ENCODE measurements around the gene TXNDC8. TPM values are rescaled to one million over a fixed set of nuclear protein-coding genes. Genes with fewer than 3 reads are reported as not detected.
A peak's percentile ranks its signal among the peaks of the same experiment; 100 is the strongest.

The TXNDC8 gene
- total and polyA plus RNA-seq, 2 of the 13 experiments (the other 11 are each of a cell fraction or from before 2014, with no cell fraction given), result not detected

DNA sequence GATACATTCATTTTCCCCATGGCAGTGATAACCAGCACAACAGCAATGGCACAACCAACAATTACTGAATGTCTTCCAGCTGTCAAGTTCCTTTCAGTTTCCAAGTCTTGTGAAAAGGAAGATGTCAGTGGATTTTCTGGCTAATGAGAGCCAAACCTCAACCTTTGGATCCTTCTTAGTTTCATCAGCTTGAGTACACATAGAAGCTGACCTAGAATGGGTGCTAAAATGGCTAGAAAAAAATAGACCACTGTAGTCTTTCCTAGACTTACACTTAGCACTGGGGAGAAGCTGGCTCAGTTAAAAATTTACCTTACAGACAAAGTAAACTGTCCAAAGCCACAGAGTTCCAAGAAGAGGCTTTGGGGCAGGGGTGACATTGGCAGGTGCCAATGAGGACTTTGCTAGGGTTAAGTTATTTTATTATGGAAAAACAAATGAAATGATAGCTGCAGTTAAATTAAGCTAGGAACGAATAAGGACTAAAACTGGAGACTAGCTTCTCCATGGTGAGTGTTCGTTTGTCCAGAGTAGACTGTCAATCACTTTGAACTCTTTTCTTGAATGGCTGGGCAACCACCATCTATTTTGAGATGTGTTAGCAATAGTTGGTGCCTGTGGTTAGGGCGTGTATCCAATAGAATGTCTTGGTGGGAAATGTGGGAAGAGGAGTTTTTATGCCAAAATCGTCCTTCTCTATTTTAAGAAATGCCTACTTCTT, 55.5 kb downstream of the TXNDC8 start (continued):
- TF ChIP-seq PAXIP1 (CRISPR knock-in tag; conservative IDR thresholded peaks at IDR 0.05) (peak; percentile 74), DDIT3 (CRISPR knock-in tag; IDR thresholded peaks at IDR 0.05) (no peak), HMG20A (CRISPR knock-in tag; IDR thresholded peaks at IDR 0.05; ENCODE audit: borderline replicate concordance) (0 out of 2 replicates have a peak, but pooled peaks have one; percentile 48), EP300 (IDR thresholded peaks at IDR 0.05; ENCODE audit: low read depth in 2 of 2, low read length in 2 of 2) (peak in 1 of 2 experiments; percentile 20; a peak in 1 of 4 replicates), EP300 (CRISPR knock-in tag; IDR thresholded peaks at IDR 0.05; ENCODE audit: borderline replicate concordance) (no peak), POLR2AphosphoS5 (IDR thresholded peaks at IDR 0.05; ENCODE audit: low read depth, low read length) (no peak), ZHX2 (IDR thresholded peaks at IDR 0.05; ENCODE audit: low read depth) (no peak), ZHX2 (CRISPR knock-in tag; IDR thresholded peaks at IDR 0.05; ENCODE audit: borderline replicate concordance) (no peak), MTA1 (CRISPR knock-in tag; IDR thresholded peaks at IDR 0.05; ENCODE audit: borderline replicate concordance) (no peak), ZBTB14 (CRISPR knock-in tag; IDR thresholded peaks at IDR 0.05) (no peak), ZNF138 (CRISPR knock-in tag; IDR thresholded peaks at IDR 0.05; ENCODE audit: low read depth) (no peak), ZSCAN21 (CRISPR knock-in tag; IDR thresholded peaks at IDR 0.05; ENCODE audit: borderline replicate concordance) (no peak), KDM6A (CRISPR knock-in tag; IDR thresholded peaks at IDR 0.05; ENCODE audit: low read depth) (0 out of 2 replicates have a peak, but pooled peaks have one; percentile 34)
- TF ChIP-seq, protein P1, sequence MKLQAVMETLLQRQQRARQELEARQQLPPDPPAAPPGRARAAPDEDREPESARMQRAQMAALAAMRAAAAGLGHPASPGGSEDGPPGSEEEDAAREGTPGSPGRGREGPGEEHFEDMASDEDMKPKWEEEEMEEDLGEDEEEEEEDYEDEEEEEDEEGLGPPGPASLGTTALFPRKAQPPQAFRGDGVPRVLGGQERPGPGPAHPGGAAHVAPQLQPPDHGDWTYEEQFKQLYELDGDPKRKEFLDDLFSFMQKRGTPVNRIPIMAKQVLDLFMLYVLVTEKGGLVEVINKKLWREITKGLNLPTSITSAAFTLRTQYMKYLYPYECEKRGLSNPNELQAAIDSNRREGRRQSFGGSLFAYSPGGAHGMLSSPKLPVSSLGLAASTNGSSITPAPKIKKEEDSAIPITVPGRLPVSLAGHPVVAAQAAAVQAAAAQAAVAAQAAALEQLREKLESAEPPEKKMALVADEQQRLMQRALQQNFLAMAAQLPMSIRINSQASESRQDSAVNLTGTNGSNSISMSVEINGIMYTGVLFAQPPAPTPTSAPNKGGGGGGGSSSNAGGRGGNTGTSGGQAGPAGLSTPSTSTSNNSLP (IDR thresholded peaks at IDR 0.05; ENCODE audit: low read depth, low read length), result no peak
- TF ChIP-seq, protein P2, sequence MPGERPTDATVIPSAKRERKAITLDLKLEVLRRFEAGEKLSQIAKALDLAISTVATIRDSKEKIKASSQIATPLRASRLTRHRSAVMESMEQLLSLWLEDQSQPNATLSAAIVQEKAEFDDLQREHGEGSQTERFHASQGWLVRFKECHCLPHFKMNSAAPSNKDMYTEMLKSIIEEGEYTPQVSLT (CRISPR knock-in tag; IDR thresholded peaks at IDR 0.05; ENCODE audit: borderline replicate concordance, low read depth), result no peak

All from HepG2 (cell line).